KOPT-K1 (cell line): Measurements from ENCODE around the gene HMG20B.

Experiments used
- H3K27ac ChIP-seq: fragments of 200-600 bp; sonication (generic); 2 replicates; pipeline ENCODE4 v1.5.1; 2016; ENCODE audit warnings: antibody characterized with exemption, mild to moderate bottlenecking, low read depth, low read length; ENCODE audit not compliant: poor library complexity, severe bottlenecking
- H3K36me3 ChIP-seq: fragments of 200-600 bp; sonication (generic); 2 replicates; pipeline ENCODE4 v1.5.1; 2017; ENCODE audit warnings: antibody characterized with exemption, mild to moderate bottlenecking, low read length, moderate library complexity; ENCODE audit not compliant: insufficient read depth
- H3K9me3 ChIP-seq: fragments of 200-600 bp; sonication (generic); 2 replicates; pipeline ENCODE4 v1.5.1; 2017; ENCODE audit warnings: antibody characterized with exemption, low read length, mild to moderate bottlenecking; ENCODE audit not compliant: insufficient read depth, poor library complexity, severe bottlenecking

Gene HMG20B

GRCh38 chr19:3599776-3600187 is 27.0 kb downstream of the HMG20B start:
- Histone ChIP-seq H3K36me3 (no peaks in the 10 kb centered on the region), H3K9me3 (no peaks in the 10 kb centered on the region), H3K27ac (no peak overlapping the region)

GRCh38 chr19:3601021-3601420 is 28.3 kb downstream of the HMG20B start:
- Histone ChIP-seq H3K27ac (no peak overlapping the region), H3K36me3 (no peaks in the 10 kb centered on the region), H3K9me3 (no peaks in the 10 kb centered on the region)

- no peaks in the 10 kb centered on the region for H3K36me3 ChIP-seq
- H3K27ac ChIP-seq, result no peak overlapping the region
- H3K9me3 ChIP-seq, result no peaks in the 10 kb centered on the region
Observed at GRCh38 chr19:3603121-3603811, 30.5 kb downstream of the HMG20B start.

GRCh38 chr19:3604227-3604986 is 31.7 kb downstream of the HMG20B start:
- H3K27ac ChIP-seq, result no peak overlapping the region
- H3K9me3 ChIP-seq, result no peaks in the 10 kb centered on the region
- H3K36me3 ChIP-seq, result no peaks in the 10 kb centered on the region

- no peaks in the 10 kb centered on the region for H3K9me3 ChIP-seq
- H3K36me3 ChIP-seq, result peaks cover 2% of the 10 kb centered on the region; the same call in 1 of the 2 replicates
- no peak overlapping the region for H3K27ac ChIP-seq
Observed at GRCh38 chr19:3604987-3605343, 32.2 kb downstream of the HMG20B start.

GRCh38 chr19:3605361-3605760 is 32.6 kb downstream of the HMG20B start:
- H3K27ac ChIP-seq, result no peak overlapping the region
- peaks cover 6% of the 10 kb centered on the region; the same call in 1 of the 2 replicates for H3K36me3 ChIP-seq
- no peaks in the 10 kb centered on the region for H3K9me3 ChIP-seq

- Histone ChIP-seq H3K36me3 (peaks cover 10% of the 10 kb centered on the region; the same call in 1 of the 2 replicates), H3K27ac (no peak overlapping the region), H3K9me3 (no peaks in the 10 kb centered on the region)
Observed at GRCh38 chr19:3605770-3606169, 33.0 kb downstream of the HMG20B start.

- H3K9me3 ChIP-seq, result no peaks in the 10 kb centered on the region
Observed at GRCh38 chr19:3606174-3606689, 33.5 kb downstream of the HMG20B start.

GRCh38 chr19:3606690-3607289 is 34.0 kb downstream of the HMG20B start, which contains the start of gene TBXA2R:
TBXA2R (minus strand) TSS chr19:3606875; CDS start chr19:3600634, 6,241 bp downstream.
- H3K9me3 ChIP-seq, result no peaks in the 10 kb centered on the region
- peaks cover 20% of the 10 kb centered on the region; the same call in 1 of the 2 replicates for H3K36me3 ChIP-seq
- no peak within 1 kb of the TSS for H3K27ac ChIP-seq

More at GRCh38 chr19:3606174-3606689, 33.5 kb downstream of the HMG20B start:
- no peak overlapping the region for H3K27ac ChIP-seq
- peaks cover 15% of the 10 kb centered on the region; the same call in 1 of the 2 replicates for H3K36me3 ChIP-seq

GRCh38 chr19:3607303-3608078 is 34.7 kb downstream of the HMG20B start:
- peaks cover 27% of the 10 kb centered on the region; the same call in 1 of the 2 replicates for H3K36me3 ChIP-seq
- H3K27ac ChIP-seq, result no peak overlapping the region
- H3K9me3 ChIP-seq, result no peaks in the 10 kb centered on the region

- Histone ChIP-seq H3K27ac (no peak overlapping the region), H3K36me3 (peaks cover 32% of the 10 kb centered on the region; the same call in 1 of the 2 replicates), H3K9me3 (no peaks in the 10 kb centered on the region)
Observed at GRCh38 chr19:3608079-3608641, 35.4 kb downstream of the HMG20B start.

- Histone ChIP-seq H3K27ac (no peak overlapping the region), H3K36me3 (peaks cover 39% of the 10 kb centered on the region), H3K9me3 (no peaks in the 10 kb centered on the region)
Observed at GRCh38 chr19:3608750-3609322, 36.1 kb downstream of the HMG20B start.

- no peak overlapping the region for H3K27ac ChIP-seq
- H3K9me3 ChIP-seq, result no peaks in the 10 kb centered on the region
- peaks cover 43% of the 10 kb centered on the region for H3K36me3 ChIP-seq
Observed at GRCh38 chr19:3609779-3610719, 37.3 kb downstream of the HMG20B start.
